AG20443 (cell line): ENCODE data around the gene RASSF5.
"Not testable (repeated sequence)": the region's sequence is repeated elsewhere in the genome, so short reads cannot be mapped to it uniquely, and the experiment has no call there.

Experiments
- DNase-seq: peaks from one replicate; pipeline ENCODE4 v3.0.0; 2012; ENCODE audit warnings: low spot score, mixed read lengths

Gene RASSF5

DNA sequence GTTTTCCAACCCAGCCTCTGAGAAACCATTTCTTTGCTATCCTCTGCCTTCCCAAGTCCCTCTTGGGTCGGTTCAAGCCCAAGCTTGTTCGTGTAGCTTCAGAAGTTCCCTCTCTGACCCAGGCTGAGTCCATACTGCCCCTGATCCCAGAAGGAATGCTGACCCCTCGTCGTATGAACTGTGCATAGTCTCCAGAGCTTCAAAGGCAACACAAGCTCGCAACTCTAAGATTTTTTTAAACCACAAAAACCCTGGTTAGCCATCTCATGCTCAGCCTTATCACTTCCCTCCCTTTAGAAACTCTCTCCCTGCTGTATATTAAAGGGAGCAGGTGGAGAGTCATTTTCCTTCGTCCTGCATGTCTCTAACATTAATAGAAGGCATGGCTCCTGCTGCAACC, 81.2 kb downstream of the RASSF5 start:
- DNase-seq, result no peak

DNA sequence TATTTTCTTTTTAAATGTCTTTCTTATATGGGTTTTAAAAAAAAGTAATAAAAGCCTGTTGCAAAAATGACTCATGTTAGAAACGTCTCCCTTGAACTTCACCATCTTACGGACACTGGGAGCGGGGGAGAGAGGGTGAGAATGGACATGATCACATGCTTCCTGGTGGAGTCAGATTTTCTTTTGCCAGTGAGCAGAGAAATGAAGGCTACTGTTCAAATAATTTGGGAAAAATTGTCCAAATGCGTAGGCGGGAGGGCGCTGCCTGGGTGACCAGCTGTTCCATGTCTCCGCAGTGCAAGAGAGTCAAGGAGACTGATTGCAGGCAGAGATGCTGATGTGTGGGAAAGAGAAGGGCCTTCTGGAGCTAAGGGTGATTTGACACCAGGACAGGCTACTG, 81.9 kb downstream of the RASSF5 start:
- DNase-seq, result peak; percentile 92

DNA sequence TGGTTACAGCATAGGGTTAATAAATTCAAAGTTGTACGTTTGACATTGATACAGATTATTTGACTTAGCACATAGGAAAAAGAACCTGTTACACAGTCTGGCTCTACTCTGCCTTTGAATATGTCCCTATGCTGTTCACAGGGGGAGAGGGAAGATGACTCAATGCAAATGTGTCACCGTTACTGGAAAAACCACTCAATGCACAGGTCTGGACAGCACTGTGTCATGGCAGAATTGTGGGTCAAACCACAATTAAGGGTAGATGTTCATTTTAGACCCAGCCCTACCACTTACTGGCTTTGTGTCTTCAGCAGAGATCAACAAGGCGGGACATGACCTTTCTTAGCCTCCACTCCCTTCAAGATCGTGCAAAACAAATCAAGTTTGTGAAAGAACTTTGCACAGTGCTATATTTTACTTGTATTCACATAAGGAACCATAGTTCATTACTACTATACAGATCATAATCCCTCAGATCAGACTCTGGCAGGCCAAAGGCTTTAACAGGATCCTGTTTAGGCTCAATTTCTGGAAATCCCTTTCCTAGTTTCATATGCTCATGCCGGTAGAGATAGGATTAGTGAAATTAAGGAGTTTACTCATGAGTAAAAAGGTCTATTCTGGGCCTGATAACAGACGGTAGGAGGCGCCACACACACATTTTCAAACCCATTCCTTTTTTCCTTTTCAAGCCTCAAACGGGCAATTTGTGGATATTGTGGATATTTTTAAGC, 82.9 kb downstream of the RASSF5 start:
- peak; percentile 52 for DNase-seq

DNA sequence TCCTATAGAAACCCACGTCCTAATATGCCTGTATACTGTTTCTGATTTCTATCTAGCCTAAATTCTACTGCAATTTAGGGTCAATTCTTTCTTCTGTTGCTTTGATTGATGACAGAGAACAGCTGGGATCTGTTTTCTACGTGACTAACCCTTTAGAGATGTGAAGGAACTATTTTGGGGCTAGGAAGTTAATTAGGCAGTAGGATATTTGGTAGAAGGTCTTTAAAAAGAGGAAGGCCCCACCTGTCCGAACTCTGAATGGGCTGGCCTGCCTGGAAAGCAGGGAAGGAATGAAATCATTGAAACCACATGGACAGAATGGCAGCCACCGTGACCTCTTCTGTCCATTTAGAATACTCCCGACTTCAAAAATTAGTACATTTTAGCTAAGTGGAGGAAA, 83.9 kb downstream of the RASSF5 start:
- no peak for DNase-seq

DNA sequence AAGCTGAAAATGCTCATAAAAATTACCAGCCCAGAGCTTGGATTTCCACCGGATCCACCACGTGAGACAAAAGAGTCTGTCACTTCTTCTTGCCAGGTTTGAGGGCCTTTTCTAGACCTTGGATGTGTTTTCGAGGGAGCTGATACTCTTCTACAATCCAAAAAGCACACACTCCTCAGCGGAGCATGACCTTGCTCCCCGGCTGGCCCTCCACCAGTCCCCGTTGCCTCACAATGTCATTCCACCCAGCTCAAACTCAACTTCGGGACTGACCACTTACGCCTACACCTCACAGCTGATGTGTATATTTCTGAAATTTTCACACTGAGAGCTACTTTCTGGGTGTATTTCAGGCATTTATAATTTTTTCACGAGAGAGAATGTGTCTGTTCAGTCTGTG, 84.4 kb downstream of the RASSF5 start:
- DNase-seq, result no peak

DNA sequence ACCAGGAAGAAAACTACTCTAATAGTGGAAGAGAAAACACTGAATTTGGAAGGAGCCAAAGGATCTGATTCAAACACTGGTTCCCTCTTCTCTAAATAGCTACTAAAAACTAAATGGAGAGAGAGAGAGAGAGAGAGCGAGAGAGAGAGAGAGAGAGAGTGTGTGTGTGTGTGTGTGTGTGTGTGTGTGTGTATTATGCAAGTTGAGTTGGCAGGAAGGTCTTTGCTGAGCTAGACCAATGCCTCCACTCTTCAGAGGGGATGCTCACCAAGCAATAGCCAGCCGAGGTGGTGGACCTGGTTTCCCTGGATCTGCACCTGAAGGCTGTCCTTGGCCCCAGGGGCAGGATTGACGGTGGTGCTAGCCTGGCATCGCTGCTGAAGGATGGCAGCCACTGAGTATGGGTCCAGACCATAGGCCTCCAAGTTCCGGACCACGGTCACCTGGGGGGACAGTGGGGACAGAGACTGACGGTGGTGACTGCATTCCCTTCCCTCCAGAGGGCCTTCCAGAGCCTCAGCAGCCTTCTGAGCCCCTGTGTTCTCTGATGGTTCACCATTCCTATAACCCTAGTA, 86.1 kb downstream of the RASSF5 start:
- DNase-seq, result no peak

DNA sequence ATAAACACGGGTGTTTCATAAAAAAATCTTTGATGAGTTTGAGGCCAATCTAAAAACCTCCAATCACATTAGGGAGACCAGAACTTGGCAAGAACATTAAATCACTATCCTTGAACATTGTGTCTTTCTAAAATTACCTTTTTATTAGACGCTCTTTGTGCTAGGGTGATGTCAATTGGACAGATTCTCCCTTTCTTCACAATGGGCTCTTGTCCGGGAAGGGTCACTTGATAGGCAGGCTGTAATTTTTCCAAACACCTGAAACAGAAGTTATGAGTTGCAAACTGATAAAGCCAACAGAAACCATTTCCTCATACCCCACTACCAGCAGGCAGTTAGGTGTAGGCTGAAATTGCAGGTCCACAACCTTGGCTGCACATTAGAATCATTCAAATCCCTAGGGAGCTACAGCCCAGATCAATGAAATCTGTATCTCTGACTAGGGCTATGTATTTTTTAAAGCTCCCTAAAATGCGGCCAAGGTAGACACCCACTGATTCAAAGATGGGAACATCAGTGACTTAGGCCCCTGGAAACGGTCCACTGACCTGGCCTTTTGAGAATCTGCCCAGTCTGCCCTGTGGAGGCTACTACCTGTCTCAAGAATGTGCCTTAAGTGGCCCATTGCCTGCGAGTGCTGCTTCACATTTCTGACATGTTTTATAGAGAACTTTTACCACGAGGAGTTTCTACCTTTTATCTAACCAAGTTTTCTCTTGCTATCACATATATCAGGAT, 88.4 kb downstream of the RASSF5 start:
- DNase-seq, result no peak

DNA sequence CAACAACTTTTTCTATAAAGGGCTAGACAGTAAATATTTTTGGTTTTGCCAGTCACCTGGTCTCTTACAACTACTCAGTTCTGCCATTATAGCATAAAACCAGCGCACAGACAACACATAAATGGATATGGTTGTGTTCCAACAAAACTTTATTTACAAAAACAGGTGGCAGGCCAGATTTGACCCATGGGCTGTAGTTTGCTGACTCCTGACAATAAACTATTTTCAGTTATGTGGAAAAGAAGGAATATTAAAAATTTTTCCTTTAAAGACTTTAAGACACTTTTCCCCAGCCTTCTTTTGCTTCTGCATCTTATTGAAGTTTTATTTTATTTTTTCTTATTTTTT, 89.0 kb downstream of the RASSF5 start:
- DNase-seq, result no peak

DNA sequence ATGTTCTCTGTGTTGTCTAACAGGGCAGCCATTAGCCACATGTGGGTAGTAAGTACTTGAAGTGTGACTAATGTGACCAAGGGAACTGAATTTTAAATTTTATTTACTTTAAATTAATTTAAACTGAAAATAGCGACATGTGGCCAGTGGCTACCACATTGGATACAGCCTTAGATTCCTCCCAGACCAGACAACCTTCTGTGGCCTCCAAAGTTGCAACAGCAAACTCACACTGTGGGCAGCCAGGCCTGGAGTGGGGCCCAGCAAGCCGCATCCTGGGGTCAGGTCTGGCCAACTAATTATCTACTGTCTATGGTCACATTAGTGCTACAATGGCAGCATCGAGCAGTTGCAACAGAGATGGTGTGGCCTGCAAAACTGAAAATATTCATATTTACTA, 93.2 kb downstream of the RASSF5 start:
- no peak for DNase-seq

DNA sequence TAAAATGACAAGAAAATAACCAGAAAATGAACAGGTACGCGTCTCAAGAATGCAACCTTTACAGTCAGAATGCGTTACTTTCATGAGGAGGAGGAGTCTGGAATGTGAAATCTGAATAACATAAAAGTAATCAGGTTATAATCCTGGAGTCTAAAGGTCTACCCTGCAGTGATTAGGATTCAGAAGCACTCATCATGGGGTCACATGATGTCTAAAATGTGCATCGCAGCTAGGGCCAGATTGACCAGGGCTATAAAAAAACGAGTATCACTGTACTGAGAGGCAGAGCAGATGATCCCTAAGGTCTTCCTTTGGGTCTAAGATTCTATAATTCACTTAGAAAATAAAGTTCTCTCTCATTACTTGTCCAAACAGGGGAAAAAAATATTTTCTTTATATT, 97.5 kb downstream of the RASSF5 start:
- DNase-seq, result no peak

DNA sequence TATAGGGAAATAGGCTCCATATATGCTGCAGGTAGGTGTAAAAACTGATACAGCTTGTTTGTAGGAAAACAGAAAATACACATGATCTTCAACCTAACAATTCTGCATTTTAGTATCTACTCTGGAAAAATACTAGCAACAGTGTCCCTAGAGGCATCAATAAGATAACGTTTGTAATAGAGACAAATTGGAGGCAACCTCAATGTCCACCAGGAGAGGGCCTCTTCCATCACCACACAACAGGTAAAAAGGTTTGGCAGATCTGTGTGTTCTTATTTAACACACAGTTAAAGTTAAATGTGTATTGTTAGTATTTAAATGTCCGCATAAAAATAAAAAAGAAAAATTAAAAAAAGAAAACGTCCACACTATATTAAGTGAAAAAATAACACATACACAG, 99.5 kb downstream of the RASSF5 start:
- DNase-seq, result peak; percentile 19

DNA sequence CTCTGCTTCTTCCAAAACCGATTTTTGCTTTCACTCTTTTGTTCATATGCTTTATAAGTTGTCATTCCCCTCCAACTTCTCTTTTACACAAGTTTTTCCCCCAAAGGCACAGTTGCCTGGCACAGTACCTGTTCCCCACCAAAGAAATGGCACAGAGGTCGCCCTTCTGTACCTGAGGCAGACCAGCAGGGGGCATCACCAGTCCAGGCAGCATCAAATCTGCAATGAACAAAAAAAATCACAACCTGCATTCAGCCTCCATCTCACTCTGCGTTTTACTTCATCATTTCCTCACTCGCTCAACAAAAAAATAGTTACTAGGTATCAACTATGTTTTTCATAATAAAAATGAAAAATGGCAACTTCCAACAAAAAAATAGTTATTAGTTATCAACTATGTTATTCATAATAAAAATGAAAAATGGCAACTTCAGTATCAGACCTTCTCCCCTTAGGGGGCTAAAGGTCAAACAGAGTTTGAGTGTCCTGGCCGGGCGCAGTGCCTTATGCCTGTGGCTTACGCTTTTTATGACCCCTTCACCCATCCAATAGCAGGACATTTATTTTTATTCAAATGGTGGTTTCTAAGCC, 100.9 kb downstream of the RASSF5 start:
- DNase-seq, result peak; percentile 65

DNA sequence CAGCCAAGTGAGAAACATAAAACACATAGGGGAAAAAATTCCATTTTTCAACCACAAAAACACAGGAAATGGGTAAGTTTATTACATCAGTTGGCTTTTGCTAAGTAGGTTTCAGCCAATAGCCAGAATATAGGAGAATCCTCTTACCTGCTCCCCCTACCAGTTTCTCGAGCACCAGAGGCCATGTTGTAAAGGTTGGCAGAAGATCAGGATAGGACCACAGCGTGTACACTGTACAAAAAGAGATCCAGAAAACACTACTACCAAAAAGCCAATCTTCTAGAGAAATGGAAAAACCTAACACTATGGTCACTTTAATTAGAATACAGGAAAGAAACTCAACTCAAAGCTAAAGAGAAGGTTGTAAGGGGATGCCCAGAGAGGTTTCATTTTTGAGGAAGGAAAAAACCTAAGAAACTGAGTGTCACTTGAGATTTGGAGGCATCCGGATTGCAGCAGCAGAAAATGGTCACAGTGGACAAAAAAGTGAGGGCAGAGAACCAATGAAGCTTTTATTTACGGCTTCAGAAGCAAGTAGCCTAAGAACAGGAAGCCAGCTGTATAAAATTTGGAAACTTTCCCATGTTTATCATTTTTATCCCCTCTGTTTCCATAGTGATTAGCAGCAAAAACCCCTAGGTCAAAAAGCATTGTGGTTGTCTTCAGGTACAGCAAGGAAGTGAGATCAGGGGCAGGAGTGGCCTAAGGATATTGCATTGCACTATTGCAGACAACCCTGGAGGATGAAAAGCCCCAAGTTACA, 102.1 kb downstream of the RASSF5 start:
- no peak for DNase-seq

DNA sequence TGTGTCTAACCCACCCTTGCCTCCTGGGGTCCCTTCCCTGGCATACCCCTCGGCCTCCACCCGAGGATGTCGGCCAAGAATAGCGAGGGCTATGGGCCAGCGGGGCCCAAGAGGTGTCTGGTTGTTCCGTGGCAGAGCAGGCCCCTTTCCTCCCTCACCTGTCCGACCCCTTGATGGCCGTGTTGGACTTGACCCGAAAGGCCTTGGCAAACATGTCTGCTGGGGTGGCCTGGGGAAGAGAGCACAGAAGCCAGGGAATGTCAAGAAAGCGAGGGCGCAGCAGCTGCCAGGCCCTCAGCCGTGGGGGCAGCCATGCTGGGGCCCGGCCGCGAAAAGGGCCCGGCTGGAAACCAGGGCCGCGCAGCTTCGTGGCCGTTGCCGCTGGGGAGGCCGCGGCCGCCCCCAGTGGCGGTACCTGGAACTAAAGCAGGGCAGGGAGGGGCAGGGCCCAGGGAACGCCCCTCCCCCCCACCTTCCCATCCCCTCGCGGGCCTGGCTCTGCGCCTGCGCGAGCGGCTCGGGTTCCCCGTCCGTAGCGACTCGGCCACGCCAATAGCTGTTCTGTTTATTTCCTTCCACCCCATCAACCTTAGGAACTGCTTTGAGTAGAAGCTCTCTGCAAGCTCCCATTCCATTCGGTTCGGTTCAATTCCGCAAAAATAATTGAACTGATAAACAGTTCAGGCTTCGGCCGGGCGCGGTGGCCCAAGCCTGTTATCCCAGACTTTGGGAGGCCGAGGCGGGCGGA, 105.0 kb downstream of the RASSF5 start, which contains the start of gene EIF2D:
Gene EIF2D (minus strand): TSS at position 337 of the 748 bp plus-strand sequence. CDS start 123 bp downstream, at position 214.
- DNase-seq, result peak; percentile 100

DNA sequence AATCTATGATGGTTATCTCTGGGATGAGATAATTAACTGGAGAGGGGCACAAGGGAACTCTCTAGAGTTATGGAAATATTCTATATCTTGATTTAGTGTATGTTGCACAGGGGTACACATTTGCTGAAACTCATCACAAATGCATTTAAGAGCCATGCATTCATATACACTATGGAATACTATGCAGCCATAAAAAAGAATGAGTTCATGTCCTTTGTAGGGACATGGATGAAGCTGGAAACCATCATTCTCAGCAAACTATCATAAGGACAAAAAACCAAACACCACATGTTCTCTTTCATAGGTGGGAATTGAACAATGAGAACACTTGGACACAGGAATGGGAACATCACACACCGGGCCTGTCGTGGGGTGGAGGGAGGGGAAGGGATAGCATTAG, 119.1 kb downstream of the RASSF5 start:
- not testable (repeated sequence) for DNase-seq

DNA sequence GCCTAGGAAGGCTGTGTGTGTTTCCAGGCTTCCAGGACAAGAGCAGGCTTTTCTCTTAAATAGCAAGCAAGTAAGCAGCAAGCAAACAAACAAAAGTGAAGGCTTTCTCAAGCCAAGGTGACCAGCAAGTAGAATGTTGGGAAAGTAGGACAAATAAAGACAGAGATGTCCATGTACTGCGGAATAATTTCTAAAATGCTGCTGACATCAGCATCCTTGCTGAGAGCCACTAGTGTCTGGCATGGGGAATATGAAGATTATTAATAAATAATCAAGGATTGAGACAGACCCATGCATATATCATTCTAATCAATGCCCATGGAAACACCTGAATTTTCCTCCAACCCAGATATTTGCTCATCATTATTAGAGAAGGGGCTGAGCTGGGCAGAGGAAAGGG, 121.6 kb downstream of the RASSF5 start:
- no peak for DNase-seq

DNA sequence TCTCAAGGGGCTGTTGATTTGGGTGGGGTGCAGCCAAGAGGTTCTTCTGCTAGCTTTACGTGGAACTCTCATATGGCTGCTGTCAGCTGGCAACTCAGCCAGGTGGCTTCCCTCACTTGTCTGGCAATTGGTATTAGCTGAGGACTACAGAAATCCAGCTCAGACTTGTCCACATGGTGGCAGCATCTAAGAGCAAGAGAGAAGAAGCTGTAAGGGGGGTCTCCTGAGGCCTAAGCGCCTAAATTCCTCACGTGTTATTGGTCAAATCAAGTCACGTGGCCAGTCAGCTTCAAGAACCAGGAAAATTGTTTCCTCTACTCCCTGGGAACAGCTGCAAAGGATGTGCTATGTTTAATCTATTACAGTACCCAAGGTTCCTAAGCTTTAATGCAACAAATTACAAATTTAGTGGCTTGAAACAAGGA, 123.8 kb downstream of the RASSF5 start:
- DNase-seq, result peak; percentile 77

DNA sequence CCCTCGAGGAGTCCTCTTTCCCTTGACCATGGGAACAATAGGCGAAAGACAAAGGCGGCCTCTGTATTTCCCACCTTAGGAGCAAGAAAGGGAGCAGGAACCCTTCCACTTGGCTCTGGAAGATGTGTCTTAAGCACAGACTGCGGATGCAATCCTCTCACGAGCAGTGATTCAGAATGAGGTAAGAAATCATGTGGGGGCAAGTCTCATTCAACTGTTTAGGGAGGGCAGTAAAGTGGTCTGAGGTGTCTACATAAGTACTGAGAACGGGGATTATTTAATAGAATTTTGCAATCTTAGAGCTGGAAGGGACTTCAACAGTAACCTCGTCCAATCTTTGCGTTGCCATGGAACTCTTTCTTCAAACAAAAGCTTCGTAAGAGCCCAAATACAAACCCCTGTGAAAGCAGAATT, 126.4 kb downstream of the RASSF5 start:
- DNase-seq, result peak; percentile 72

DNA sequence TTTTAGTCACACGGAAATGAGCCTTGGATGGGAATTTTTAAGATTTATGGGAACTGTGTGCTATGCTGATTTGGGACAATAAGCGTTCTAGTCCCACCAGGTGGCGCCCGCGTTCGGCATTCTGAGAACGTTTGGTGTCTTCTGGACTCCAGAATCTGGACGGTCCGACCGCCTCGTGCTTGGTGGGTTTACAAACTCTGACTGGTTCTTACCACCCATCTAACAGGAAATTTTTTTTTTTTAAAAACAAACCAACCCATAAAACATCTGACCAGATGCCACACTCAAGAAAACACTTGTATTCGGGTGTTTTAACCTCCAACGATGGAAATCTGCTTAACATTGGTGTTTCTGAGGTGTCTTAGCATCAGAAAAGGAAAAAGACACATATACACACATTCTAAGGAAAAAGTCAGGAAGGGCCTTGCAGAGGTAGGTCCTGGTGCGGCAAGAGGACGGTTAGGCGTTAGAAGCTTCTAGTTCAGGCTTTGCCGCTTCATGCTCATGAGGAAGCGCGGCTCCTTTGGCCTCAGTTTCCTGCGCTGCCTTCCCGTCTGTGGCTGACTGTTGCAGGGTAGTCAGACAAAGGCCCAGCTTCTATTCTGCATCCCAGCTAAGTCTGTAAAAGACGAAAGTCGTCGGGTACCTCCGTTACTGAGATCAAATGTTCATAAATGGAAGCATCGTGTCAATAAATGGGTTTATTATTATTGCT, 127.2 kb downstream of the RASSF5 start:
- DNase-seq, result peak; percentile 76

DNA sequence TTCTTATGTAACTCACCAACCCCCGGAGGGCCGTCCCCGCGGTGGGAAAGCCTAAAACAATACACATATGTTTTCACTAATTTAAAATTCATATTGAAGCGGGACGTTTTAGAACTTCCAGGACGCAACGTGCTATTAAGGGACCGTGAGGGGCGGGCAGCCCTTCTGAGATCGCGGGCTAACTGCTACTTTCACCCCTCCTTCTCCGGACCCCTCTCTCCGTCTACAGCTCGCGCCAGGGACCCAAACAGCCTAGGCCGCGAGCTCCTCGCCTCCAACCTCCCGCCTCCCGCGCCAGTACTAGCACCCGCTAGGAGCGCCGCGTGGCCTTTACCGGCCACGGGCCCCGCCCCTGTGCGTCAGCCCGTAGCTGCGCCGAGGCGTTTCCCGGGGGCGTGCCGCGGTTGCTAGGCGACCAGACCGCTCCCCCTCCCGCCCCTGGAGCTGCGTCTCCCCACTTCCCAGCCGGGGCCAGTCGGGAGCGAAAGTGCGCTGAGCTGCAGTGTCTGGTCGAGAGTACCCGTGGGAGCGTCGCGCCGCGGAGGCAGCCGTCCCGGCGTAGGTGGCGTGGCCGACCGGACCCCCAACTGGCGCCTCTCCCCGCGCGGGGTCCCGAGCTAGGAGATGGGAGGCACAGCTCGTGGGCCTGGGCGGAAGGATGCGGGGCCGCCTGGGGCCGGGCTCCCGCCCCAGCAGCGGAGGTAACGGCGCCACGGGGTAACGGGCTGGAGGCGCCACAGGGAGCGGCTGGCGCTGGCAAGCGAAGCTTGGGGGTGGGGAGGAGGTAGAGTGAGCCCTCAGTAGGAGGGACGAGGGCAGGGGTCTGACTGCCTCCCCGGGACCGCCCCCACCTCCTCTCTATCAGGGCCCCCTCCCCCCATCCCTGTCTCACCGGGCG, 128.0 kb downstream of the RASSF5 start, which contains the start of gene DYRK3:
Gene DYRK3 (plus strand): TSS at position 457 of the 898 bp plus-strand sequence. CDS start 168 bp downstream, at position 625.
- DNase-seq, result peak; percentile 98
